Esophagus (tissue), 2 donors: ENCODE data around the gene RIN3. TPM values are rescaled to one million over a fixed set of nuclear protein-coding genes. Genes with fewer than 3 reads are reported as not detected.
A peak's percentile ranks its signal among the peaks of the same experiment; 100 is the strongest.

Experiments
- H3K27ac ChIP-seq, 2 donors: one replicate each; pipeline ENCODE4 v1.5.1; 2013; ENCODE audit warnings: low read depth in 2 of 2, mild to moderate bottlenecking in 2 of 2, inconsistent platforms in 1 of 2, low read length in 1 of 2, moderate library complexity in 1 of 2
- H3K27me3 ChIP-seq, 2 donors: one replicate each; pipeline ENCODE4 v1.6.1; 2013; ENCODE audit warnings: low read length in 2 of 2, control low read depth in 1 of 2, mild to moderate bottlenecking in 1 of 2; ENCODE audit not compliant: insufficient read depth in 2 of 2, control insufficient read depth in 1 of 2
- H3K36me3 ChIP-seq, 2 donors: one replicate each; pipeline ENCODE4 v1.6.1; 2013; ENCODE audit warnings: low read length in 1 of 2; ENCODE audit not compliant: control insufficient read depth in 2 of 2, insufficient read depth in 2 of 2
- H3K4me1 ChIP-seq, 2 donors: one replicate each; pipeline ENCODE4 v1.6.1; 2013; ENCODE audit warnings: low read length in 1 of 2; ENCODE audit not compliant: control insufficient read depth in 2 of 2, insufficient read depth in 2 of 2
- H3K4me3 ChIP-seq, 2 donors: one replicate each; pipeline ENCODE4 v1.5.1; 2013; ENCODE audit warnings: low read length in 2 of 2, mild to moderate bottlenecking in 2 of 2, low read depth in 1 of 2, moderate library complexity in 1 of 2
- H3K9me3 ChIP-seq, 2 donors: one replicate each; pipeline ENCODE4 v1.6.1; 2013; ENCODE audit warnings: mild to moderate bottlenecking in 2 of 2, low read depth in 1 of 2, low read length in 1 of 2, moderate library complexity in 1 of 2; ENCODE audit not compliant: control insufficient read depth in 2 of 2, insufficient read depth in 1 of 2
- WGBS, 2 donors: extraction: QIAGEN DNeasy Blood & Tissue Kit; methylation state at CpG; one replicate each; pipeline ENCODE4 v1.1.7; 2013; 5-methylcytosine and 5-hydroxymethylcytosine counted together
- polyA plus RNA-seq, 2 donors: library from polyadenylated mRNA; stranded (reverse); fragments of 200-250 nt; gene quantifications; one replicate each; pipeline ENCODE4 v1.2.3, GENCODE V29; 2013
- donor health status: healthy with polysubstance abuse.
- donor health status: Bipolar disorder and iron deficiency.

The RIN3 gene
- polyA plus RNA-seq, 2 donors = 4.8 to 7.3 TPM

- WGBS, 2 donors = 77% methylated on average over 1 of the region's 1 CpG
- Histone ChIP-seq H3K4me1 (no peaks in the 10 kb centered on the region), H3K4me3 (no peak overlapping the region), H3K27ac (no peak overlapping the region), H3K9me3 (no peaks in the 10 kb centered on the region), H3K36me3 (peaks cover 0 to 5% of the 10 kb centered on the region in 2 donors), H3K27me3 (no peaks in the 10 kb centered on the region)
Observed at GRCh38 chr14:92558319-92558718, 44.7 kb downstream of the RIN3 start.

- H3K27me3 ChIP-seq = no peaks in the 10 kb centered on the region
- H3K4me3 ChIP-seq = no peak overlapping the region
- no peak overlapping the region for H3K27ac ChIP-seq
- peaks cover 0 to 5% of the 10 kb centered on the region in 2 donors for H3K36me3 ChIP-seq
- 91 to 93% methylated on average over 4 of the region's 4 CpGs for WGBS, 2 donors
- H3K9me3 ChIP-seq = no peaks in the 10 kb centered on the region
- H3K4me1 ChIP-seq = no peaks in the 10 kb centered on the region
Observed at GRCh38 chr14:92559486-92559885, 45.9 kb downstream of the RIN3 start.

GRCh38 chr14:92560106-92560865 lies 46.7 kb downstream of the RIN3 start:
- Histone ChIP-seq H3K36me3 (peaks cover 0 to 5% of the 10 kb centered on the region in 2 donors), H3K4me1 (no peaks in the 10 kb centered on the region), H3K27me3 (no peaks in the 10 kb centered on the region), H3K27ac (no peak overlapping the region), H3K4me3 (no peak overlapping the region), H3K9me3 (no peaks in the 10 kb centered on the region)
- WGBS, 2 donors = 89 to 92% methylated on average over 15 of the region's 15 CpGs

DNA sequence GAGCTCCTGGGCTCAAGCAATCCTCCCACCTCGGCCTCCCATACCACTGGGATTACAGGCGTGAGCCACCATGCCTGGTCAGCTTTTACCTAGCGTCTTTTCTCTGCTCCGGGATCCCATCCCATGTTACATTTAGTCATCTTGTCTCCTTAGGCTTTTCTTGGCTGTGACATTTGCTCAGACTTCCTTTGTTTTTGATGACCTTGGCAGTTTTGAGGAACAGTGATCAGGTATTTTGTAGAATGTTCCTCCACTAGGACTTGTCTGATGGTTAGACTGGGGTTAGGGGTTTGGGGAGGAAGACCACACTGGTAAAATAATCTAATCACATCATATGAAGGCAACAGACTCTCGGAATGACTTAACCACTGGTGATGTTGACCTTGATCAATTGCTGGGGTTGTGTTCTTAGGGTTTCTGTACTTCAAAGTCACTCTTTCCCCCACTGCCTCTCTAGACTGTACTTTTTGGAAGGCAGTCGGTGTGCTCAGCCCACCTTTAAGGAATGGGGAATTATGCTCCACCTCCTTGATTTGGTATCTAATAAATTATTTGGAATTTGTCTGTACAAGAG lies 48.4 kb downstream of the RIN3 start:
- no peak overlapping the region for H3K27ac ChIP-seq
- H3K4me1 ChIP-seq = no peaks in the 10 kb centered on the region
- H3K36me3 ChIP-seq = peaks cover 0 to 3% of the 10 kb centered on the region in 2 donors
- H3K9me3 ChIP-seq = no peaks in the 10 kb centered on the region
- WGBS, 2 donors = 89 to 90% methylated on average over 6 of the region's 6 CpGs
- H3K27me3 ChIP-seq = no peaks in the 10 kb centered on the region
- H3K4me3 ChIP-seq = no peak overlapping the region

- Histone ChIP-seq H3K27ac (peak overlapping the region; percentile 26 to 36), H3K27me3 (no peaks in the 10 kb centered on the region), H3K4me3 (no peak overlapping the region), H3K9me3 (peaks cover 0 to 4% of the 10 kb centered on the region in 2 donors), H3K36me3 (peaks cover 0 to 2% of the 10 kb centered on the region in 2 donors), H3K4me1 (no peaks in the 10 kb centered on the region)
- 19 to 36% methylated on average over 1 of the region's 1 CpG for WGBS, 2 donors
Observed at GRCh38 chr14:92563359-92563758, 49.8 kb downstream of the RIN3 start.

DNA sequence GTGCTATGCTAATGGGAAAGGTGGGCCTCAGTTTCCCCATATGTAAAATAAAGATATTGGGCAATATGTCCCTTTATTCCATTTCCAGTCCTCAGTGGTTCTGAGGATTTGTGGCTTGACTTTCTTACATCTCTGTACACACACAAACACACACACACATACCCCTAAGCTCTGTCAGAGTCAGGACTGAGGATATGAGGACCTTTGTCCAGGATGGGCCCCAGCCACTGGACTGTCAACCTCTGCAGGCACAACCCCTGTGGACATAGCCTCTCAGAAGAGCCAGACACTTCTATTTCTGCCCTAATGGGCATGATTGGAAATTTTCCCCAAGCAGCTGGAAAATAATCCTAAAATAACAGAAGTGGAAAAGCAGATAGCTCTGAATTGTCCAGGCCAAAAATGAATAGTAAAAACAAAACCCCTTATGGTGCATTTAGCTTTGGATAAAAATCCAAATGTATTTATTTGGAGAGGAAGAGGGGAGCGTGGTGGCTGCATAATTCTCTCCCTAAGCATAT lies 50.2 kb downstream of the RIN3 start:
- peaks cover 0 to 2% of the 10 kb centered on the region in 2 donors for H3K36me3 ChIP-seq
- H3K4me3 ChIP-seq = no peak overlapping the region
- H3K27ac ChIP-seq = peak overlapping the region; percentile 26 to 66
- no peaks in the 10 kb centered on the region for H3K27me3 ChIP-seq
- H3K9me3 ChIP-seq = peaks cover 0 to 4% of the 10 kb centered on the region in 2 donors
- no peaks in the 10 kb centered on the region for H3K4me1 ChIP-seq
- 77 to 86% methylated on average over 1 of the region's 1 CpG for WGBS, 2 donors

- Histone ChIP-seq H3K4me3 (no peak overlapping the region), H3K9me3 (peaks cover 0 to 4% of the 10 kb centered on the region in 2 donors), H3K27me3 (no peaks in the 10 kb centered on the region), H3K4me1 (no peaks in the 10 kb centered on the region), H3K36me3 (peaks cover 0 to under 1% of the 10 kb centered on the region in 2 donors), H3K27ac (peak overlapping the region in 1 of 2 donors; percentile 24)
- WGBS, 2 donors = 87 to 90% methylated on average over 13 of the region's 13 CpGs
Observed at GRCh38 chr14:92564344-92565039, 50.9 kb downstream of the RIN3 start.

- 74 to 79% methylated on average over 6 of the region's 6 CpGs for WGBS, 2 donors
- Histone ChIP-seq H3K4me3 (no peak overlapping the region), H3K27me3 (no peaks in the 10 kb centered on the region), H3K4me1 (no peaks in the 10 kb centered on the region), H3K9me3 (peaks cover 0 to 4% of the 10 kb centered on the region in 2 donors), H3K36me3 (no peaks in the 10 kb centered on the region), H3K27ac (peak overlapping the region in 1 of 2 donors; percentile 30)
Observed at GRCh38 chr14:92565040-92565717, 51.6 kb downstream of the RIN3 start.

GRCh38 chr14:92565718-92566115 lies 52.1 kb downstream of the RIN3 start:
- Histone ChIP-seq H3K36me3 (no peaks in the 10 kb centered on the region), H3K4me3 (no peak overlapping the region), H3K27me3 (no peaks in the 10 kb centered on the region), H3K9me3 (peaks cover 0 to 4% of the 10 kb centered on the region in 2 donors), H3K4me1 (no peaks in the 10 kb centered on the region), H3K27ac (no peak overlapping the region)
- WGBS, 2 donors = 86 to 94% methylated on average over 2 of the region's 2 CpGs
